ENCODE data around the gene STK39. TPM values are rescaled to one million over a fixed set of nuclear protein-coding genes. Genes with fewer than 3 reads are reported as not detected.

Gene STK39
- polyA plus RNA-seq, 2 of the 4 experiments (the other 2 are of a cell fraction): 14.2 to 27.2 TPM

DNA sequence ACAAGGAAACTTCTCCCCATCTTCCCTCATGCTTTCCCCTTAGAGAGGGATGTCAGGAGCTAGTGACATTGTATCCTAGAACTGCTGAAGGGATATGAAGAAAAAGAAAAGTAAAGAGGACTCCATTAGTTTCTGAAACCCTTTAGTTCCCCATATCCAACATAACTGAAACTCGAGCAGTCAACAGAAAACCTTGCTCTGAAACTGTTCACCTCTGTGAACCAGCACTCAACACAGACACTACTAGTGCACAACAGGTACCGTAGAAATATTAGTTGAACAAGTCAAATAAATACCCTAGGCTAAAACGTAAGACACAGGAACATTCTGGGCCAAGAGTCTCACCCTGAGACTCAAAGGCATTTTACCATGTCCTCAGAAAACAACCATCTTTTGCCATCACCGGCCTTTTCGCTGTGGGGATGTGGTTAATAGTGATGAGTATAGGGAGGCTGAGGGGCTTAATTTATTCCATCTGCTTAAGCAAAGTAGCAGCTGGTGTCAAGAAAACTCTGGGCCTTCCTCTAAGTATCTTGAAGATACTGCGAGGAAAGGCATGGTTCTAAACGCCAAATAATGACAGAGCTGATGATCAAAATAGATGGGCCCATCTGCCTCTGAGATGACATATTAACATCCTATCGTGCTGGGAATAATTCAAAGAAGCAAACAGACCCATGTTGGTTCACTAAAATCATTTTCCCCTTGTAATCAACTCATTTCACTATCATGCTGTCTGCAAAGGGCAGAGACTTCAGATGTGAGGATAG lies 156.8 kb downstream of the STK39 start:
- H3K9me3 ChIP-seq: no peaks in the 10 kb centered on the region
- 82% methylated on average over 8 of the region's 8 CpGs for WGBS (ENCODE audit: missing lambda C conversion rate)
- CTCF ChIA-PET: no interaction called here
- no peak for ATAC-seq
- POLR2A ChIA-PET: no interaction called here
- no peak overlapping the region for H3K27ac ChIP-seq
- no peak for FAIRE-seq
- H3K4me3 ChIP-seq: no peak overlapping the region
- H3K4me1 ChIP-seq: no peaks in the 10 kb centered on the region
- H3K4me2 ChIP-seq: no peak overlapping the region
- no peak for DNase-seq (ENCODE audit: low read depth in 1 of 2, low spot score in 1 of 2)
- TF ChIP-seq PHF8 (IDR thresholded peaks at IDR 0.05; ENCODE audit: borderline replicate concordance, low read depth) (no peak), SMC3 (IDR thresholded peaks at IDR 0.05) (no peak), KDM1A (IDR thresholded peaks at IDR 0.05; ENCODE audit: low read depth) (no peak), ESRRA (IDR thresholded peaks at IDR 0.05; ENCODE audit: borderline replicate concordance, low read length) (no peak), ZNF302 (CRISPR knock-in tag; IDR thresholded peaks at IDR 0.05) (no peak)
- TF ChIP-seq, protein P1, sequence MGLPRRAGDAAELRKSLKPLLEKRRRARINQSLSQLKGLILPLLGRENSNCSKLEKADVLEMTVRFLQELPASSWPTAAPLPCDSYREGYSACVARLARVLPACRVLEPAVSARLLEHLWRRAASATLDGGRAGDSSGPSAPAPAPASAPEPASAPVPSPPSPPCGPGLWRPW (IDR thresholded peaks at IDR 0.05): no peak
- TF ChIP-seq, protein P2, sequence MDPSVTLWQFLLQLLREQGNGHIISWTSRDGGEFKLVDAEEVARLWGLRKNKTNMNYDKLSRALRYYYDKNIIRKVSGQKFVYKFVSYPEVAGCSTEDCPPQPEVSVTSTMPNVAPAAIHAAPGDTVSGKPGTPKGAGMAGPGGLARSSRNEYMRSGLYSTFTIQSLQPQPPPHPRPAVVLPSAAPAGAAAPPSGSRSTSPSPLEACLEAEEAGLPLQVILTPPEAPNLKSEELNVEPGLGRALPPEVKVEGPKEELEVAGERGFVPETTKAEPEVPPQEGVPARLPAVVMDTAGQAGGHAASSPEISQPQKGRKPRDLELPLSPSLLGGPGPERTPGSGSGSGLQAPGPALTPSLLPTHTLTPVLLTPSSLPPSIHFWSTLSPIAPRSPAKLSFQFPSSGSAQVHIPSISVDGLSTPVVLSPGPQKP (IDR thresholded peaks at IDR 0.05; ENCODE audit: low read depth, low read length): no peak
- TF ChIP-seq, protein P3, sequence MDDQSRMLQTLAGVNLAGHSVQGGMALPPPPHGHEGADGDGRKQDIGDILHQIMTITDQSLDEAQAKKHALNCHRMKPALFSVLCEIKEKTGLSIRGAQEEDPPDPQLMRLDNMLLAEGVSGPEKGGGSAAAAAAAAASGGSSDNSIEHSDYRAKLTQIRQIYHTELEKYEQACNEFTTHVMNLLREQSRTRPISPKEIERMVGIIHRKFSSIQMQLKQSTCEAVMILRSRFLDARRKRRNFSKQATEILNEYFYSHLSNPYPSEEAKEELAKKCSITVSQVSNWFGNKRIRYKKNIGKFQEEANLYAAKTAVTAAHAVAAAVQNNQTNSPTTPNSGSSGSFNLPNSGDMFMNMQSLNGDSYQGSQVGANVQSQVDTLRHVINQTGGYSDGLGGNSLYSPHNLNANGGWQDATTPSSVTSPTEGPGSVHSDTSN (IDR thresholded peaks at IDR 0.05): no peak

DNA sequence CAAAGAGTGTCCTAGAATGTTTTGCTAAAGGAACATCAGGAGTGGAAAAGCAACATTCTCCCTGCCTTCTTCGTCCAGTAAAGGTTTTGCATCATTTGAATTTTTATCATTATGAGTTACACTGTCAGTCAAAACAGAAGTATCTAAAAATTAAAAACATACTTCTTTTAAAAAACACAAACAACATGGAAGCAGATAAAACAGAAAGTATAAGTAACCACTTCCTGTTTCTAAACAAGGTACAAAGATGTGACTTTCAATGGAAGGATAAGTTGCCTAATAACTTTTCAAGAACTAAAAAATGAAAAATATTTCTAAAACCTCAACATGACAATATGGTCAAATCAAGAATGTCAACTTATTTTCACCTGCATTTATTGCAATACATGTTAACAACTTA lies 158.2 kb downstream of the STK39 start:
- Histone ChIP-seq H3K9me3 (no peaks in the 10 kb centered on the region), H3K4me3 (no peak overlapping the region), H3K4me1 (no peaks in the 10 kb centered on the region), H3K4me2 (no peak overlapping the region), H3K27ac (no peak overlapping the region)
- 62% methylated on average over 1 of the region's 1 CpG for WGBS (ENCODE audit: missing lambda C conversion rate)
- ATAC-seq (no peak), DNase-seq (ENCODE audit: low read depth in 1 of 2, low spot score in 1 of 2) (no peak), FAIRE-seq (no peak)
- TF ChIP-seq CBX2 (IDR thresholded peaks at IDR 0.05; ENCODE audit: borderline replicate concordance, low read depth): no peak
- TF ChIP-seq ZFP36 (IDR thresholded peaks at IDR 0.05; ENCODE audit: borderline replicate concordance, partially characterized antibody): no peak
- TF ChIP-seq, protein P3 (IDR thresholded peaks at IDR 0.05): no peak
- TF ChIP-seq TP53 (CRISPR knock-in tag; IDR thresholded peaks at IDR 0.05): no peak
- no peak for TF ChIP-seq RARB (CRISPR knock-in tag; IDR thresholded peaks at IDR 0.05)
- no peak for TF ChIP-seq CHD2 (IDR thresholded peaks at IDR 0.05; ENCODE audit: low read length, partially characterized antibody)
- ChIA-PET CTCF (no interaction called here), POLR2A (no interaction called here)

DNA sequence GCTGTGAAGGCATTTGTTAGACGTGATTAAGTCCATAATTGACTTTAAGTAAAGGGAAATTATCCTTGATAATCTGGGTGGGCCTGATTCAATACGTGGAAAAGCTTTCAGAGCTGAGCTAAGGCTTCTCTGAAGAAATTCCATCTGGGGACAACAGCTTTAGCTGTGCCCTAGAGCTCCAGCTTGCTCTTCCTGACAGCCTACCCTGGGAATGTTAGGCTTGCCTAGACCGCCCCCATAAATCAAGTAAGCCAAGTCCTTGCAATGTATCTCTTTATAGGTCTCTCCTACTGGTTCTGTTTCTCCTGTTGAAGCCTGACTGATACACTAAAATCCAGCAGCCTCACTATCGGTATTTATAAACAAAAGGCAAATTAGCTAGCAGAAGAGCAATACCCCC lies 160.0 kb downstream of the STK39 start:
- FAIRE-seq (no peak), ATAC-seq (no peak), DNase-seq (ENCODE audit: low read depth in 1 of 2, low spot score in 1 of 2) (no peak)
- no peak overlapping the region for H3K4me2 ChIP-seq
- TF ChIP-seq FOSB (CRISPR knock-in tag; IDR thresholded peaks at IDR 0.05): no peak
- CTCF ChIA-PET: interaction anchor here (0.7 kb wide), 1 partner anchor 31 kb away, joined by 3 read pairs; no protein-coding TSS in a partner anchor
- no peak overlapping the region for H3K27ac ChIP-seq
- POLR2A ChIA-PET: no interaction called here
- WGBS (ENCODE audit: missing lambda C conversion rate): 92% methylated on average over 4 of the region's 4 CpGs
- no peak overlapping the region for H3K4me3 ChIP-seq
- no peaks in the 10 kb centered on the region for H3K9me3 ChIP-seq
- no peaks in the 10 kb centered on the region for H3K4me1 ChIP-seq

DNA sequence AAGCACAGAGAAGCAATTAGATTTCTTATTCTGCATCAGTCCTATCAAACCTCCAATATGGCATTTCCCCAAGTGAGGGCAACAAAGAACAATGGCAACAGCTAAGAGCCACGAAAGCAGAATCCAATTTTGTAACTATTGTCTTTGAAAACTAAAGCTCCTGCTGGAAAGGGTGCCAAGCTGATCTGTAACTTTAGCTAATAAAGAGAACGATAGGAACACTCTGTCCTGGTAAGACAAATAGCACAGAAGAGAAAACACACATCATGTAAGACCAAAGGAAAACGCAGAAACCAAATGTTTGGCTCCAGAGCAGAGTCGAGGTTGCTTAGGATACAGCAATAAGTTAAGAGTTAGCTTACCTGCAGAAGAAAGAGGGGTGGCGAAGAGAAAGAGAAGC lies 160.5 kb downstream of the STK39 start:
- 89% methylated on average over 5 of the region's 5 CpGs for WGBS (ENCODE audit: missing lambda C conversion rate)
- no peak overlapping the region for H3K4me2 ChIP-seq

More for the DNA sequence above, 160.5 kb downstream of the STK39 start:
- no peak for ATAC-seq
- Histone ChIP-seq H3K4me3 (no peak overlapping the region), H3K27ac (no peak overlapping the region), H3K9me3 (no peaks in the 10 kb centered on the region), H3K4me1 (no peaks in the 10 kb centered on the region)
- no peak for FAIRE-seq
- ChIA-PET CTCF (interaction anchor here (1.9 kb wide), 1 partner anchor 8 kb away, joined by 4 read pairs; no protein-coding TSS in a partner anchor), POLR2A (no interaction called here)
- TF ChIP-seq ZSCAN20 (CRISPR knock-in tag; IDR thresholded peaks at IDR 0.05): no peak
- no peak for TF ChIP-seq MAFK (IDR thresholded peaks at IDR 0.05; ENCODE audit: partially characterized antibody)
- TF ChIP-seq CBX8 (IDR thresholded peaks at IDR 0.05): no peak
- TF ChIP-seq BHLHE40 (IDR thresholded peaks at IDR 0.05; ENCODE audit: low read depth, low read length): no peak
- DNase-seq (ENCODE audit: low read depth in 1 of 2, low spot score in 1 of 2): no peak

All from A549 (cell line).